Measurements from ENCODE around the gene ALOXE3.

DNA sequence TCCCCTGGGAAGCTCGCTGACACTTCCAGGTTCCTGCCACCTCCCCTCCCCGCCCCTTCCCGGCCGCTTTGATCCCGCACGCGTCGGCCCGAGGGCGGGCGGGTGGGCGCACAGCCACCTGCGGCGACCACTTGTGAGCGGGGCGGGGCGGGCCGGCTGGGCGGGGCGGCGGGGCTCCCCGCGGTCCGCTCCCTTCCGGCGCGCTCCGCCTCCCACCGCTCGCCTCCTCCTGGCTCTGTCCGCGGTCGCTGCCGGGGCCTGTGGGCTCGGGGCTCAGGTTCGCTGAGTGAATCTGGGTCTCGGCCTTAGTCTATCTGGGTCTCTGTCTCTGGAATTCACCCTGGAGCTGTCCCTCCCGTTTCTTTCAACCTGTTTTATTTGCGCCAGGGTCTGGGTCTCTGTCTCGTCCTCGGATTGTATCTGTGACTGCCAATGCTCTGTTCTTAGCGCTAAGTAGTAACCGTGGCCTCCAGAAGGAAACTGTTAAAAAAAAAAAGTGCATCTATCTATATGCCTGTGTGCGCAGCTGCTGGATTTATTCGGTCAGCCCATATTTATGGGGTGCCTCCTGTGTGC is 8.3 kb upstream of the ALOXE3 start:
- TF ChIP-seq CTCF (IDR thresholded peaks at IDR 0.05), result no peak
- no peak for TF ChIP-seq POLR2AphosphoS5 (IDR thresholded peaks at IDR 0.05)
- no peak for TF ChIP-seq POLR2A (IDR thresholded peaks at IDR 0.05)

Data from upper lobe of left lung (tissue), 4 donors.